GM18517 (cell line): ENCODE results near the gene MAN1B1.
"Not testable (repeated sequence)": the region's sequence is repeated elsewhere in the genome, so short reads cannot be mapped to it uniquely, and the experiment has no call there.

Source experiments
- ATAC-seq: cut with Tn5 transposase; IDR thresholded peaks from one replicate; pipeline ENCODE4 v1.9.1; 2021; ENCODE audit warnings: mild to moderate bottlenecking, moderate library complexity; ENCODE audit not compliant: unreplicated experiment

The MAN1B1 gene

GRCh38 chr9:137109250-137110146, 22.7 kb downstream of the MAN1B1 start:
- no peak for ATAC-seq

- ATAC-seq = no peak
Measured at GRCh38 chr9:137110147-137110910, 23.5 kb downstream of the MAN1B1 start.

GRCh38 chr9:137110911-137111787, 24.4 kb downstream of the MAN1B1 start:
- ATAC-seq = no peak

GRCh38 chr9:137111788-137112563, 25.2 kb downstream of the MAN1B1 start:
- no peak for ATAC-seq

- no peak for ATAC-seq
Measured at GRCh38 chr9:137112564-137113384, 26.0 kb downstream of the MAN1B1 start.

GRCh38 chr9:137113385-137114159, 26.8 kb downstream of the MAN1B1 start:
- ATAC-seq = no peak

GRCh38 chr9:137114220-137114612, 27.4 kb downstream of the MAN1B1 start:
- no peak for ATAC-seq

GRCh38 chr9:137114613-137115393, 28.0 kb downstream of the MAN1B1 start, which contains the start of gene DPP7:
DPP7 (minus strand) TSS chr9:137114733; CDS start chr9:137114713, 20 bp downstream.
- no peak for ATAC-seq

- ATAC-seq = no peak
Measured at GRCh38 chr9:137115394-137116026, 28.7 kb downstream of the MAN1B1 start.

- ATAC-seq = no peak
Measured at GRCh38 chr9:137116027-137116507, 29.3 kb downstream of the MAN1B1 start.

- no peak for ATAC-seq
Measured at GRCh38 chr9:137116728-137117127, 29.9 kb downstream of the MAN1B1 start.

- ATAC-seq = no peak
Measured at GRCh38 chr9:137117269-137117731, 30.5 kb downstream of the MAN1B1 start.

GRCh38 chr9:137118092-137118603, 31.4 kb downstream of the MAN1B1 start:
- ATAC-seq = not testable (repeated sequence)

- not testable (repeated sequence) for ATAC-seq
Measured at GRCh38 chr9:137121927-137122795, 35.4 kb downstream of the MAN1B1 start.

GRCh38 chr9:137122796-137123467, 36.1 kb downstream of the MAN1B1 start:
- not testable (repeated sequence) for ATAC-seq
